GM21447 (cell line): ENCODE measurements around the gene FBXW2.

ENCODE experiments used
- ATAC-seq: cut with Tn5 transposase; IDR thresholded peaks from one replicate; pipeline ENCODE4 v1.9.1; 2021; ENCODE audit not compliant: unreplicated experiment

Gene FBXW2

DNA sequence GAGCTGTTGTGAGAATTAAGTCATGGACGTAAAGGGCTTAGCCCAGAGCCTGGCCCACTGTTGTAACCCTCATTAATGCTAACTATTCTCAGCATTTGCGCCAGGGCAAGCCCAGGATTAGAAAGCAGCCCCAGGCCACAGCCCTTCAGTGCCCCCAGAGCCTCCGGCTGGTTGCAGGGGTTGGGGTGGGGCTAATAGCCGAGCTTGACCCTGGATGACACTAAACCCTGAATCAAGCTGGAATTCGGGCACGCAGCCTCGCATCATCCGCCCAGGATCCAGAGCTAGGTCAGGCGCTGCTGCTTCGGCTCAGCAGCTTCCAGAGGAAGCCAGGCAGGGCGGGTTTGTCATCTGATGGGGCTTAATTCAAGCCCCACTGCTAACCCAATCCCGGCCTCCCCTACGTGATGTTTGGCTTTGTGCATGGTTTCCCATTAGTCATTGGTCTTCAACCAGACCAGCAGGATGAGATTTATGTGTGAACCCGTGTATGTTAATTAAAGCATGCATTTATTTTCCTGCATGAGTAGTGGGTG, 77.8 kb downstream of the FBXW2 start:
- ATAC-seq, result no peak

DNA sequence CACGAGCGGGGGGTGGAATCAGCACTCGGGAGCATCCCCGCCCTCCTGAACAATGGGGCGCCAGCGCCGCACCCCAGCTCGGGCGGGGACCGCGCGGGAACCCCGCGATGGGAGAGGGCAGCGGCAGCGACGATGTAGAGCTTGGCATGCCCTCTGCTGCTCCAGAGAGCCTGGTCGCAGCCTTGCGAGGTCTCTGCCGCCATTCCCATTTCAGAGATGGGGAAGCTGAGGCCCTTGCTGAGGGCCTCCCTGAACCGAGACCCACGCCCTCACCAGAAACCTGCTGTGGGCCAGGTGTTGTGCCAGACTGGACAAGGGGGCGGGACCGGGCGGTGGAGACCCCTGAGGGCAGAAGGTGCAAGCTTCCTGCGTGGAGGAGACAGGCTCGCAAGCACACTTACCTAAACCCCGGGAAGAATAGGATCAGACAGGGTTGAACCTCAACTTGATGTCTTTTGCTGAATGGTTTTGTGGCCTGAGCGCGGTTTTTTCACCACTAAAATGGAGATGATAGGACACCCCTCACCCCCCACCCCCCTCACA, 78.3 kb downstream of the FBXW2 start:
- peak; percentile 26 for ATAC-seq

DNA sequence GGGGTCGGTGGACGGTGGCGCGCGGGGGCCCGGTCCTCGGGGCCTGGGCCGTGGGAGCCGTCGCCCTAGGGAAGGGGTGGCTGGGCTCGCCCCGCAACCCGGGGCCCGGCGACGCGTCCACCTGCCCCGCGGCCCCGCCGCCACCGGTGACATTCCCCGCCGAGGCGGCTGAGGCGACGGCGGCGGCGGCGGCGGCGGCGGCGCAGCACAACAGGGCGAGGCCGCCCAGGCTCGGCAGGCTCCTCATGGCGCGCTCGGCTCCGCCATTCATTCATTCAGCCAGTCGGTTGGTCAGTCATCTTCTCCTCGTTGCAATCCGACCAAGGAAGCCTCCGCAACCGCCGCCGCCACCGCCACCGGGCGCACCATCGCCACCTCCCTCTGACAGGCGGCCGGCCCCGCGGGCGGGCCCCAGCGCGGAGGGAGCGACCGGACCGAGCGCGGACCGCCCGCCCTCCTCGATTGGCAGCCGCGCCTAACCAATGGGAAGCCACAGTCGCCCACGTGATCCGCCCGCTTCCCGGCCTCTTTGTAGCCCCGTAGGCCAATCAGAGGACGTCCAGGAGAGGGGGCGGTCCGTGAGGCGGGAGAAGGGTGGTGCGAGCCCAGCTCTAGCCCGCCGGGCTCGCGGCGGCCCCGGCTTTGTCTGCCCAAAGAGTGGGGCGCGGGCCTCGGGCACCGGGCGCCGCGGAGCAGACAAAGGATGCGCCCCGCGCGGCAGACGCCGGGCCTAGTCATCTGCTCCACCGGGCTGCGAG, 78.9 kb downstream of the FBXW2 start, which contains the start of gene MEGF9:
Gene MEGF9 (minus strand): TSS at position 383 of the 758 bp plus-strand sequence. CDS start 112 bp downstream, at position 271.
- peak; percentile 92 for ATAC-seq

DNA sequence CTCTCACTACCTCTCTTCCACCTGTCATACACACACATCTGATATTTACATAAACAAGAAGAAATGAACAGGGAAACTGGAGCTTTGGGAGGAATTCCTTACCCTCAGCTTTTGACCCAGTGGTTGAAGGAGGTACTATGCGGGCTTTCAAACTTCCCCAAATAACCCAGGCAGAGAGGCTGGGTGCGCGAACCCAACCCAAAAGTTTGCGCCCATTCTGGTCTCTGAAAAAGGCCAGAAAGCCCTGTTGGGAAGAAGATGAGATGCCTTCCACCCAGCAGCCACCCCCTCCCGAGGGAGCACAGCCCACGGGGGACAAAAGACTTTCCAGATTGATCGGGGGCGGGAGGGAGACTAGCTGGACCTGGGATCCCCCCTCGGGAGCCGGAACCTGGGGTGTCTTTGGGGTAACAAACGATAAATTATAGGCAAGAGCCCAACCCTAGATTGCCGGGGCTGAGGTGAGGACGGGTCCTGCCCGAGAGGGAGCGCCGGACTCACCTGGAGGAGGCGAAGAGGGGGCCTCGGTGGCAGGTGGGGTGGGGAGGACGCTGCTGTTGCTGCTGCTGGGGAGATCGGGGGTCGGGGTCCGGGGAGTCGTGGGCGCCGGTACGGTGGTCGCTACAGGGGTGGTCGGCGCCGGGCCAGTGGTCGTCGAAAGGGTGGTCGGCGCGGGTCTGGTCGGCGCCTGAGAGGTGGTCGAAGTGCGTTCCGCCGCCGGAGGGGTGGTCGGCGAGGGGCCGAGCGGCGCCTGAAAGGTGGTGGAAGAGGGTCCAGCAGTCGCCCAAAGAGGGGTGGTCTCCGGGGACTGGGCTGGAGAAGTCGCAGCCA, 79.7 kb downstream of the FBXW2 start:
- no peak for ATAC-seq

DNA sequence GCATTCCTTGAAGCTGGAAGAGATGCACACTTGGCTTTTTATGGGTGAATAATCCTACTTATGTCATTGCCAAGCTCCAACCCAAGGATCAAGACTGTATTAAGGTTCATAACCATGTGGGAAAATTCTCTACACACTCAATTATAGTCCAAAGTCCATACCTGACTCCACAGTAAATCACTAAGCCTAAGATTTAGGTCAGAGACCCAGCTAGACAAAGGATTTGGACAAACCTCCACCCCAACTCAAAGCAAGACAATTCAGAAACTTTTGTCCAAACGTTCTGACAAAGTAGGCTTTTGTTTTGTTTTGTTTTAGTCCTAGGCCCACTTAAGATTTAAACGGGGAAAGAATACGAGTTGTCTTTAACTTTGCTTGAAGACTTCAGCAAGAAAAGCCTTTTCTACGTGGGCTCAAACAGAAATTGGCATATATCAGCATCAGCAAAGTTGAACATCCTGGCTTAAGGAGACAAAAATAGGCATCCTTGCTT, 80.6 kb downstream of the FBXW2 start:
- no peak for ATAC-seq

DNA sequence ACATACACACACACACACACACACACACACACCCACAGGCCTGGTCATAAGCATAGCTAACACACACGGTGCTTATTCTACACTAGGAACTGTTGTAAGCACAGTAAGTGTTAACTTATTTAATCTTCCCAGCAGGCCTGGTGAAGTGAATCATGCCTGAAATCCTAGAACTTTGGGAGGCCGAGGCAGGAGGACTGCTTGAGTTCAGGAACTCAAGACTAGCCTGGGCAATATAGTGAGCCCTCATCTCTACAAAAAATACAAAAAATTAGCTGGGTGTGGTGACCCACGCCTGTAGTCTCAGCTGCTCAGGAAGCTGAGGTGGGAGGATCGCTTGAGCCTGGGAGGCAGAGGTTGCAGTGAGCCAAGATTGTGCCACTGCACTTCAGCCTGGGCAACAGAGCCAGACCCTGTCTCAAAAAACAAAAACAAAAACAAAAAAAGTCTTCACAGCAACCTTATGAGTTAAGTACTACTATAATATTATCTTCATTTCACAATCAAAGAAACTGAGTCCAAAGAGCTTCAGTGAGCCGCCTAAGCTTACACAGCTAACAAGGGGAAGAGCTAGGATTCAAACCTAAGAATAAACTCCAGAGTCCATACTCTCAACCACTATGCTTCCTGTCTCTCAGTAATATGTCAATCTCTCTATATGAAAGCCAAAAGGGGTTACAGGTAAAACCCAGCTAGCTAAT, 81.2 kb downstream of the FBXW2 start:
- ATAC-seq, result no peak

DNA sequence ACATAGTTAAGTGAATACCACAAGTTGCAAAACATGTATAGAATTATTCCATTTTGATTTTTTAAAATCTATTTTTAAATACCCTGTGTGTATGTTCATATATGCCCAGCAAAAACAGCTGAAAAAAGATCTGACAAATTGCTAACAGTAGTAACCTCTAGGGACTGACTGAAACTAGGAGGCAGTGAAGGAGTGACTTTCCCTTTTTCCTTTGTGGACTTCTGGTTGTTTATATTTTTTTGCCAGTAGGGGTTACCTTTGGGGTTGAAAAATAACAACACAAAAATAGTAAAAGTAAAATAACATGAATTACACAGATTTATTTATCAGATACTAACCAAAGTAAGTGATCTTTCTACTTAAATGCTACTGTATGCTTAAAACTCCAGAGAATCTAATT, 81.9 kb downstream of the FBXW2 start:
- no peak for ATAC-seq

DNA sequence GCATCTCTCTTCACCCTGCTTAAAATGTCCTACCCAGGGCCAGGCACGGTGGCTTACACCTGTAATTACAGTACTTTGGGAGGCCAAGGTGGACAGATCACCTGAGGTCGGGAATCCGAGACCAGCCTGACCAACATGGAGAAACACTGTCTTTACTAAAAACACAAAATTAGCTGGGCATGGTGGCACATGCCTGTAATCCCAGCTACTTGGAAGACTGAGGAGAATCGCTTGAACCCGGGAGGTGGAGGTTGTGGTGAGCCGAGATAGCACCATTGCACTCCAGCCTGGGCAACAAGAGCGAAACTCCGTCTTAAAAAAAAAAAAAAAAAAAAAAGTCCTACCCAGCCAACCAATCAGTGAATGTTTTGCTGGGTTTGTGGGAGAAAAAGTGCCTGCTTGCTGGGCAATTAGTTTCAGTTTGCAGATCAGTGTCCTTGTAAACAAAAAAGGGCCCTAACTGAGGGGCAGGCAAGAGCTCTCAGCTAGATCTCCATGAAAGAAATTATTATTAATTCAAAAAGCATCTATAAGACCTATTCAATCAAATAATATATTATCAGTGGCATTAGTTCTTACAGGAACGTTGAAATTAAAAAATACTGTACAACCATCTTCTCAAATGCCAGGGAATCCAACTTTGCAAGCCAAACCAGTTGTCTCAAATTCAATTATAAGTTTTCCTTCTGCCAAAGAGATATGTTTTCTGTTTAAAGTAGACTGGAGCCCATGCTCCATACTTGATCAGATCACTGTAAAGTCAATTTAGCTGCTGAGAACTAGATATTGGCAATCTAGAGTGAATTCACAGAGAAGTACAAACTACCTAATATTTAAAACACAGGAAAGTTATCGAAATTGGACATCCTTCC, 82.9 kb downstream of the FBXW2 start:
- no peak for ATAC-seq

DNA sequence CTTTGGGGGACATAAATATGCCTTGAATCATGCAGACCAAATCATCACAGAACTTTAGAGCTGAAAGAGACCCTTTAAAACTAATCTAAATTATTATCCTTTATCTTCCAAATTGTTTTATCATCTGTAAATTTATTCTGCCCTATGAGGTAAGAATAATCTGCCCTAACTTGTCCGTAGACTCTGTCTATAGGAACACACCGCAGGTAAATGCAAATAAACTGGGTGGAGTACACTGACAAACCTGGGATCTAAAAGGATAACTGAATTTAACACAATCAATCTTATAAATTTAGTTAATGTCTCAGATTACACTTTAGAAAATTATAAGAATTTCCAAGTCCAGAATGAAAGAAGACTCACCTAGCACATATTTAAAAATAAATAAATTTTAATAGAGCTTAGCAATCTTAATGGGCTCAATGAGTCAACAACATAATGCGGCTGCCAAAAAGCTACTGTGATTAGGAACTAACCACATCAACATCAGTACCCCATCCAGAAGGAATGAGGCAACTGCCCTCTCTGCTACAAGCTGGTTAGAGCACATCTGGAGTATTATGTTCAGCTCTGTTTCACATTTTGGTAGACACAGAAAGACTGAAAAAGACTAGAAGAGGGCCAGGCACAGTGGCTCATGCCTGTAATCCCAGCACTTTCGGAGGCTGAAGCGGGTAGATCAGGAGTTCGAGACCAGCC, 84.5 kb downstream of the FBXW2 start:
- no peak for ATAC-seq

DNA sequence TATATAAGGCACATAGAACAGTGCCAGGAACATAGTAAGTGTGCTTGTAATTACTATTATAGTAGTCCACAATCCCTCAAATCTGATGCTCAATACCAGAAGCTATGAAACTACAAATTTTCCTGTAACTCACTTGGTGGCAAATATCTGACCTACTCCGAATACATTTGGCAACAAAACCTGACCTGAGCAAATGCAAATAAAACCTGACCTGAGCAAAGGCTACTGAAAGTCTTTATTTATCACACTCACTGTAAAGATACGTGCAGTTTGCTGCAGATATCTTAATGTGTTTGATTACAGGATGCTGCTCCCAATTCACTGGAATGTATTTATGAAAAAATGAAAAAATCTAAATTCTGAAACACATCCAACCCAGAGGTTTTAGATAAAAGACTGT, 86.0 kb downstream of the FBXW2 start:
- ATAC-seq, result no peak
